Urothelium cell line (cell line): ENCODE measurements around the gene PLD4.

Source experiments
- DNase-seq: peaks from one replicate; pipeline ENCODE4 v3.0.0; 2011; ENCODE audit warnings: low spot score, mixed read lengths
- FAIRE-seq: peaks from 2 replicates; lab custom pipeline; 2011; peaks lifted over from hg19 to GRCh38; lab: Jason Lieb, UNC

PLD4 gene

GRCh38 chr14:104926619-104927431 lies 2.1 kb downstream of the PLD4 start:
- FAIRE-seq: no peak
- no peak for DNase-seq

GRCh38 chr14:104927432-104927816 lies 2.7 kb downstream of the PLD4 start:
- DNase-seq: no peak
- FAIRE-seq: no peak

GRCh38 chr14:104927901-104928300 lies 3.2 kb downstream of the PLD4 start:
- no peak for FAIRE-seq
- no peak for DNase-seq

DNA sequence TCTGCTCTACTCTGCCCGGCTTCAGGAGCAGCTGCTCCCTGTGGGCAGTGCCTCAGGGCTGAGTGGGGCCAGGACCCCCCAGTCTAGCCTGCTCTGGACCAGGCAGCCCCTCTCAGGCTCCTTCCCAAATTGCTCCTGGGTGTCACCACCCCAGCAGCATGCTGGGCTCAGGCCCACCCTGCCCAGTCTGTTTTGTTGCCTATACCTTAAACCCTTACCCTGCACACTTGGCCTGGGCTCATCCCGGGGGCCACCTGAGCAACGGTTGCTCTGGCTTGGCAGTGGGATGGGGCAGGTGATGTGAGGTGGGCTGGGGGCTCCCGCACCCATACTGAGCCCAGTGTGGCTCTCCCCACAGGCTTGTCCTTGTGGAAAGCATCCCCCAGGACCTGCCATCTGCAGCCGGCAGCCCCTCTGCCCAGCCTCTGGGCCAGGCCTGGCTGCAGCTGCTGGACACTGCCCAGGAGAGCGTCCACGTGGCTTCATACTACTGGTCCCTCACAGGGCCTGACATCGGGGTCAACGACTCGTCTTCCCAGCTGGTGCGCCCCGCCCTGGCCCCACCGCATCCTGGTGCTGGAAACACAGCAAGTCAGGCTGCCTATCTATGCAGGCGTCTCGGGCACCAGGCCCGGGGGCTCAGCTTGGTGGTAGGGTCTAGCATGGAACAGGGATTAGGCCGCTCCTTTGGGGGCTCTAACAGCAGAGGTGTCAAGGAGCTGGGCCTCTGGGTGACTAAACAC lies 3.9 kb downstream of the PLD4 start:
- FAIRE-seq (no peak), DNase-seq (no peak)

DNA sequence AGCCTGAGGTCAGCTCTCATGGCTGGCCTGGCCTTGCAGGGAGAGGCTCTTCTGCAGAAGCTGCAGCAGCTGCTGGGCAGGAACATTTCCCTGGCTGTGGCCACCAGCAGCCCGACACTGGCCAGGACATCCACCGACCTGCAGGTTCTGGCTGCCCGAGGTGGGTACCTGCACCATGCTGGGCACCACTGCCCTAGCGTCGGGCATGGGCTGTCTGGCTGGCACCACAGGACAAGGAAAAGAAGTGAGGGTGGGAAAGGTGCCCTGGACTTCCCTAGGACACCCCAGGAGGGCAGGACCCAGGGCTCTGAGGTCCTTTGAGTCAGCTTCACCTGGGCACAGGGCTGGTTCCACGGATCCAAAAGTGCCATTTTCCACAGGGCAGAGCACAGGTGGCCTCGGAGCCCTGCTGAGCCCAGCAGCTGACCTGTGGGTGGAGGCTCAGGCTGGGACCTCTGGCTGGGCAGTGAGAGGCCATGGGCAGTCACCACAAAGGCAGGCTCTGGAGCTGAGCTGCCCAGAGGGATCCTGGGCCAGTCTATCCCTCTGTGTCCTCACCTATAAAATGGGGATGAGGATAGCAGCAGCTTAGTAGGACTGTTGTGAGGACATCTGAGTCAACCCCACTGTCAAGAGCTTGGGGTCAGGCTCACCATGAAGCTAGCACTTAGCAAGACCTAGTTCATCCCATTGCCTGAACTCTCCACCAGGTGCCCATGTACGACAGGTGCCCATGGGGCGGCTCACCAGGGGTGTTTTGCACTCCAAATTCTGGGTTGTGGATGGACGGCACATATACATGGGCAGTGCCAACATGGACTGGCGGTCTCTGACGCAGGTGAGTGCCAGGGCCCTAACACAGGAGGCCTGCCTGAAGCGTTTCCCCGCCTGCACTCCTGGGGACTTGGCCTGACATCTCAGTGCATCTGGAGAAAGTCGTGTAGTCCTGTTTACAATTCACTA lies 4.9 kb downstream of the PLD4 start:
- no peak for FAIRE-seq

DNA sequence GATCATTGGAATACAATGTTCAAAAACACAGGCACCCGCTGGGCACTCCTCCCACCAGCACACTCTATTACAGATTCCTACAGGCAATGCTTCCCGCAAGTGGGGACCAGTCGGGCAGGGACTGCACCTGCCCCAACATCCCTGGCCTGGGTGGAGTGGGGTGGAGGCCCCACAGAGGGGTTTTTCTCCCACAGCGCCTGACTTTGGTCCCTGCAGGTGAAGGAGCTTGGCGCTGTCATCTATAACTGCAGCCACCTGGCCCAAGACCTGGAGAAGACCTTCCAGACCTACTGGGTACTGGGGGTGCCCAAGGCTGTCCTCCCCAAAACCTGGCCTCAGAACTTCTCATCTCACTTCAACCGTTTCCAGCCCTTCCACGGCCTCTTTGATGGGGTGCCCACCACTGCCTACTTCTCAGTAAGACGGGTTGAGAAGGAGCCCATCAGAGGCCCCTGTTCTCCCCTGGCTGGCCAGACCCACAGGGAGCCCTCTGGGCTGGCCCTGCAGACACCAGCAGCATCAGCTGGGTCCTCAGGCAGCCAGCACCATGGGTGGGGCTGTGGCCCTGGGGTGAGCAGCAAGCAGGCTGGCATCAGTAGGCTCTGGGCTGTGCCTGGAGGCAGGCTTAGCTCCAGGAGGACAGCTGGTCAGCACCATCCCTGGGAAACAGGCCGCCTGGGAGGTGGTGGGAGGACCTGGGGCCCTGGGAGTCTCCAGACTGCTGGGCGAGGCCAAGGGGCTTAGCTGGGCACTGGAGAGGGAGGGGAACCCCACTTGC lies 6.0 kb downstream of the PLD4 start:
- FAIRE-seq (no peak), DNase-seq (no peak)

More for the DNA sequence above, 4.9 kb downstream of the PLD4 start:
- DNase-seq: no peak

DNA sequence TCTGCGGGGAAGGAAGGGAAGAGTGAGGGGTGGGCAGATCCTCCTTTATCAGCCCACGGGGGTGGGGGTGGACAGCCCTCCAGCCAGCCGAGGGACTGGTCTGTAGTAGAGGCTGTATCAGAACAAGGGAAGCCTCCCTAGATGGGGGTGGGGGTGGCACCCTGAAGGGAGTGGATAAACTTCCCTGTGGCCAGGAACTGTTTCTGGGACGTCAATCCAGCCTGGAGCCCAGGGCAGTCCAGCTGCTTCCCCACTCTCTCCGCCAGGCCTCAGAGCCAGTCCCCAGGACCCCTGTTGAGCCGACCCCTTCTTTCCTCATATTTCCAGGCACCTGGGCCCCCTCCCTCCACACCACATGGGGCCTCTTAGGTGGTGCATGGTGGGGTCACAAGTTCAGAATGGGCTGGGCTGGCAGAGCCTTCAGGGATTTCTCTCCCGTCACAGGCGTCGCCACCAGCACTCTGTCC lies 6.7 kb downstream of the PLD4 start:
- DNase-seq (no peak), FAIRE-seq (no peak)

DNA sequence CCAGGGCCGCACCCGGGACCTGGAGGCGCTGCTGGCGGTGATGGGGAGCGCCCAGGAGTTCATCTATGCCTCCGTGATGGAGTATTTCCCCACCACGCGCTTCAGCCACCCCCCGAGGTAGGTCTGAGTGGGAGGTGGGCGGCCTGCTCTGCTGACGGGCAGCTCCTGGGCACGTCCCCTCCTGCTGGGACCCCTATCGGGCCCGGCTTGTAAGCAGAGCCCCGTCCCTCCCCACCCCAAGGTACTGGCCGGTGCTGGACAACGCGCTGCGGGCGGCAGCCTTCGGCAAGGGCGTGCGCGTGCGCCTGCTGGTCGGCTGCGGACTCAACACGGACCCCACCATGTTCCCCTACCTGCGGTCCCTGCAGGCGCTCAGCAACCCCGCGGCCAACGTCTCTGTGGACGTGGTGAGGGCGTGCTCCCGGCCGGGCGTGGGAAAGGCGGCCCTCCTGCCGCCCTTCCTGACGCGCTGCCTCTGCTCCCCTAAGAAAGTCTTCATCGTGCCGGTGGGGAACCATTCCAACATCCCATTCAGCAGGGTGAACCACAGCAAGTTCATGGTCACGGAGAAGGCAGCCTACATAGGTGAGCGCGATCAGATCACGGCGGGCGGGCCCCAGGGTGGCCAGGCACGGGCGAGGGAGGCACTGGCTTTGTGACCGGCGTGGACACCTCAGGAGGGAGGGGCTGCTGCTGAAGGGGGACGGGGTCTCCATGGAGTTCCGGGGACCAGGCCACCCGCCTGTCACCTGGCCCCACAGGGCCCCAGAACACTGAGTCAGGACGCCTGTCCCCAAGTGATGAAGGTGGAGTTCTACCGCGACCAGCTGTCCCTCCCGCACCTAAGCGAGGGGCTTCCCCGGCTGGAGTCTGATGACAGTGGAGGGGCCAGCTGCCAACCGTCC lies 7.3 kb downstream of the PLD4 start:
- FAIRE-seq (no peak), DNase-seq (no peak)

DNA sequence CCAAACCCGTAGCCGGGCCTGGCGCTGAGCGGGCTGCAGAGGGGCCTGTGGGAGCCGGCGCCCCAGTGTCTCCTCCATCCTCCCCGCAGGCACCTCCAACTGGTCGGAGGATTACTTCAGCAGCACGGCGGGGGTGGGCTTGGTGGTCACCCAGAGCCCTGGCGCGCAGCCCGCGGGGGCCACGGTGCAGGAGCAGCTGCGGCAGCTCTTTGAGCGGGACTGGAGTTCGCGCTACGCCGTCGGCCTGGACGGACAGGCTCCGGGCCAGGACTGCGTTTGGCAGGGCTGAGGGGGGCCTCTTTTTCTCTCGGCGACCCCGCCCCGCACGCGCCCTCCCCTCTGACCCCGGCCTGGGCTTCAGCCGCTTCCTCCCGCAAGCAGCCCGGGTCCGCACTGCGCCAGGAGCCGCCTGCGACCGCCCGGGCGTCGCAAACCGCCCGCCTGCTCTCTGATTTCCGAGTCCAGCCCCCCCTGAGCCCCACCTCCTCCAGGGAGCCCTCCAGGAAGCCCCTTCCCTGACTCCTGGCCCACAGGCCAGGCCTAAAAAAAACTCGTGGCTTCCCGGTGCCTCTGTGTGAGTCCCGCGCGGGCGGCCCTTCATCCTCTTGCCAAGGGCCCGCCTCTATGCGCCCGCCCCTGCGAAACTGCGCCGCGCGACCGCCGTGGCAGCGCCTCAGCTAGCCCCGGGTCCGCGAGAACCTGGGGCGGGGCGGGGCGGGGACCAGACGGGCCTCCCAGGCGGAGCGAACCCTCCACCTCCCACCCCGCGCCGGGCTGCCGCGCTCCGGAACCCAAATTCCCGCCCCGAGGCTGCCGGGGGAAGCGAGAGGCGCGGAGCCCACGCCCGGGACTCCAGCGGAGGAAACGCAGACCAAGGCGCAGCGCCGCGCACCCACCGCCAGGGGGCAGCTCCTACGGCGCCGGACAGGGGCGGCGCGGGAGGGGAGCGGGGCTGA lies 8.3 kb downstream of the PLD4 start:
- DNase-seq (peak; percentile 90), FAIRE-seq (no peak)

- no peak for DNase-seq
- FAIRE-seq: no peak
Measured at GRCh38 chr14:104933746-104934733, 9.4 kb downstream of the PLD4 start.

DNA sequence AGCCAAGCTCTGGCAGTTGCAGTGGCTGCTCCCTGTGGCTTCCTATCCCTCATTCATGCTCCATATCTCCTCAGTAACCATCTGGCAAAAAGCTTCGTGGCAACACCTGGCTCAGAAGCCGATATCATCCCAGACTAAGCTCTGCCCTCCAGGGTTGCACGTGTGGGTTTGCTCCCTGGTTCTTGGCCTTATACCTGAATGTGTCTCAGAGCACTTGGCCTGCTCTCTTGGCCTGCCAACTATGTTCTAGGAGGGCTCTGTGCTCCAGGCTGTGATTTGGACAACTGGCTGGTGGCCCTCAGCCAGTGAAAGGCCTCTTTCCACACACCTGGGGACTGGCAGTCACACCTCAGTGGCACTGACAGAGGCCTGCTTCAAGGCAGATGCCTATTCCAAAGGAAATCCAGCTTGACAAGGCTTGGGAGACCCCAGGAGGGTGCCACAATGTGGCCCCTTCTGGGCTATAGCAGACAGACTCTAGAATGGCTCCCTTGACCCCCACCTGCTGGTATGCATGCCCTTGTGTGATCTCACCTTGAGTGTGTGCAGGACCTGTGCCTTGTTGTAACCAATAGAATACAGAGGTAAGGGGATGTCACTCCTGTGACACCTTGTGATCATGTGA lies 10.5 kb downstream of the PLD4 start:
- FAIRE-seq (no peak), DNase-seq (no peak)

- DNase-seq (no peak), FAIRE-seq (no peak)
Measured at GRCh38 chr14:104935955-104936354, 11.3 kb downstream of the PLD4 start.

GRCh38 chr14:104936361-104937155 lies 11.9 kb downstream of the PLD4 start:
- no peak for FAIRE-seq
- DNase-seq: no peak

- FAIRE-seq (no peak), DNase-seq (no peak)
Measured at GRCh38 chr14:104937161-104937560, 12.5 kb downstream of the PLD4 start.

DNA sequence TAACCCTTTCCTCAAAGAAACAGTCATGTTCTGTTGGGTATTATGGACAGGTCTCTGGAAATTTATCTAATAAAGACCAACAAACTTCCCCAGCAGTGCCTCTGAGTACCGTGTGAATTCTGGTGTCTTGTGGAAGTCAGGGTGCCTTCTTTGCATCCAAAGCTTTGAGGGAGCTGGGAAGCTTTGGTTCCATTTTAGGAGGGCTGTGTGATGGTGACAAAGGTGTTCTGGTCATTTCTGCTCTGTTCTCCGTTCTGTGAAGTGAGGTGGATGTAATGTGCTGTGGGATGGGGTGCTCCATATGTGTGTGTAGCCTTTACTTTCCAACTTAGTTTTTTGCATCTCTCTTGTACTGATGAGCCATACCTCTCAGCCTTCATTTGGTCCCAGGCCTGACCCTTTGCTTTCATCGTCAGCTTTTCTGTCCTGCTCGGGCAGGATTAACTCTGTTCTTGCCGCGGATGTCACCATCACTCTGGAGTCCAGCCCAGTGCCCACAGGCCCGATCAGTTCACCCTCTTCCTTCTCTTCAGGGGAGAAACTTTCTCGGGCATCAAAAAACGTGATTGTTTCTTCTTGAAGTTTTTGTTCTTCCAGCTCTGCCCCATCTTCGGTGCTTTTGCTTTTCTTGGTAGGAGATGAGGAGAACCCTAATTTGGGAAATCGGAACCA lies 13.2 kb downstream of the PLD4 start:
- no peak for FAIRE-seq

More for the DNA sequence above, 13.2 kb downstream of the PLD4 start:
- DNase-seq: no peak
